ENCODE data around the gene TAS1R3. TPM values are rescaled to one million over a fixed set of nuclear protein-coding genes. Genes with fewer than 3 reads are reported as not detected.
A peak's percentile ranks its signal among the peaks of the same experiment; 100 is the strongest.

TAS1R3 gene
- total and polyA plus RNA-seq, 12 donors, result 0.16 to 3.1 (median 0.37) TPM

- H3K36me3 ChIP-seq, result peaks cover 0 to 18% (median 0%) of the 10 kb centered on the region in 9 donors
- no peak for ATAC-seq
- H3K4me3 ChIP-seq, result no peak overlapping the region
- WGBS, 2 donors, result 78 to 91% methylated on average over 13 of the region's 13 CpGs
- H3K27me3 ChIP-seq, result no peaks in the 10 kb centered on the region
- DNase-seq, result no peak
- H3K27ac ChIP-seq, result peak overlapping the region in 6 of 10 donors; percentile 73 to 100 (median 82)
- H3K9me3 ChIP-seq, result no peaks in the 10 kb centered on the region
- H3K4me1 ChIP-seq, result peaks cover 23 to 44% (median 37%) of the 10 kb centered on the region in 9 donors
- TF ChIP-seq CTCF (IDR thresholded peaks at IDR 0.05), result no peak
- intact Hi-C loops (cut with DNase I), result no loop called here
These were observed 27.3 kb upstream of the TAS1R3 start for GRCh38 chr1:1303736-1304135.

GRCh38 chr1:1304331-1305299, 26.5 kb upstream of the TAS1R3 start:
- Histone ChIP-seq H3K4me1 (peaks cover 27 to 47% (median 45%) of the 10 kb centered on the region in 9 donors), H3K9me3 (no peaks in the 10 kb centered on the region), H3K27me3 (no peaks in the 10 kb centered on the region), H3K36me3 (peaks cover 0 to 10% (median 0%) of the 10 kb centered on the region in 9 donors), H3K27ac (peak overlapping the region in 9 of 10 donors; percentile 63 to 100 (median 82)), H3K4me3 (peak overlapping the region; percentile 18 to 99 (median 82))
- ATAC-seq (peak; percentile 1 to 50 (median 16)), DNase-seq (peak; percentile 76 to 84)
- no peak for TF ChIP-seq CTCF (IDR thresholded peaks at IDR 0.05)
- intact Hi-C loops (cut with DNase I), result loop anchor here in 2 of 10 donors (5.0 kb wide), 1 partner anchor 43 kb away; the partner anchor contains the start of gene DVL1 (in 2 of the 2)
- WGBS, 2 donors, result 28% methylated on average over 27 to 29 of the region's 29 CpGs

- peak in 2 of 9 donors; percentile 11 to 20 for TF ChIP-seq CTCF (IDR thresholded peaks at IDR 0.05)
- 30 to 38% methylated on average over 25 of the region's 25 CpGs for WGBS, 2 donors
- peaks cover 0 to 10% (median 0%) of the 10 kb centered on the region in 9 donors for H3K36me3 ChIP-seq
- peaks cover 27 to 54% (median 50%) of the 10 kb centered on the region in 9 donors for H3K4me1 ChIP-seq
- peak; percentile 3 to 58 (median 34) for ATAC-seq
- H3K27ac ChIP-seq, result peak overlapping the region in 9 of 10 donors; percentile 63 to 100 (median 82)
- no peaks in the 10 kb centered on the region for H3K27me3 ChIP-seq
- peak; percentile 73 to 77 for DNase-seq
- intact Hi-C loops (cut with DNase I), result loop anchor here in 2 of 10 donors (5.0 kb wide), 1 partner anchor 42 kb away; the partner anchor contains the start of gene DVL1 (in 2 of the 2)
- peak overlapping the region; percentile 18 to 99 (median 82) for H3K4me3 ChIP-seq
- no peaks in the 10 kb centered on the region for H3K9me3 ChIP-seq
These were observed 25.6 kb upstream of the TAS1R3 start for GRCh38 chr1:1305300-1306069.
